Fibroblast of mammary gland (primary cell): ENCODE measurements around the gene COL26A1.
A peak's percentile ranks its signal among the peaks of the same experiment; 100 is the strongest.

Experiments used
- DNase-seq: peaks from one replicate; pipeline ENCODE4 v3.0.0-alpha.2; 2010; ENCODE audit warnings: low read depth
- H3K4me3 ChIP-seq: 2 replicates; pipeline ENCODE4 v1.5.1; 2011; ENCODE audit warnings: low read depth, mild to moderate bottlenecking, low read length, moderate library complexity; ENCODE audit not compliant: control insufficient read depth
- CTCF ChIP-seq: conservative IDR thresholded peaks from 2 replicates; pipeline ENCODE4 v1.5.1; 2011; ENCODE audit warnings: low read depth, low read length, inconsistent platforms; ENCODE audit not compliant: control insufficient read depth, insufficient read depth

Gene COL26A1

DNA sequence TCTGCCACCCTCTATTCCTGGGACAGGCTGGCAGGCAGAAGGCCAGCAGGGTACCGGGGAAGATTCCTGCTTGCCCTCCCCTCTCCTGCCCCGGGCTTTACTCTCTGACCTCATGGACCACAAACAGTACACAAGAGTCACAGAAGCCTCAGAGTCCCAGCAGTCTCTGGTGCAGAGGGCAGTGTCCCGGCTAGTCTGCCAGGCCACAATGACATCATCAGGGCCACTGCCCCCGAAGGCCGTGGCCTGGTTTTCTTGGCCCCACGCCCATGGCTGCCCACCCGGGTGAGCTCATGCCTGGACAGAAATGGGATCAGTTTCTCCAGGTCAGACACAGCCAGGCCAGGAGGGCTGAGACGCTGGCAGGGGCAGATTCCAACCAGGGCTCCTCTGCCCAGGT lies 174.5 kb downstream of the COL26A1 start:
- no peak overlapping the region for H3K4me3 ChIP-seq
- no peak for TF ChIP-seq CTCF
- peak; percentile 34 for DNase-seq

- no peak overlapping the region for H3K4me3 ChIP-seq
- no peak for DNase-seq
- TF ChIP-seq CTCF, result no peak
These were observed 175.4 kb downstream of the COL26A1 start for GRCh38 chr7:101537935-101538595.

- TF ChIP-seq CTCF, result peak; percentile 73
- peak; percentile 24 for DNase-seq
- no peak overlapping the region for H3K4me3 ChIP-seq
These were observed 176.2 kb downstream of the COL26A1 start for GRCh38 chr7:101538596-101539459.

DNA sequence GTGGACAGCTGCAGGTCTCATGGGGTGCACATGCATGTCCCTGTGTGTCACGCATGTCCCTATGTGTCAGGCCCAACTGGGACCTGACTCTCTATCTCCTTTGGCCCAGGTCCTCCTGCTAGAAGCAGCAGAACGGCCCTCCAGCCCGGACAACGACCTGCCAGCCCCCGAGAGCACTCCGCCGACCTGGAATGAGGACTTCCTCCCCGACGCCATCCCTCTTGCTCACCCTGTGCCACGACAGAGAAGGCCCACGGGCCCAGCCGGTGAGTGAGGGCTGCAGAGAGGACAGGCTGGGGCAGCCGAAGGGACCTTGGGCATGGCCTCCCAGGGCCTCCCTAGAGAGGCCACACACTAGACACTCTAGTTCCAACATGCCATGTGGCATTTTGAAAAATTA lies 177.1 kb downstream of the COL26A1 start:
- no peak for DNase-seq
- TF ChIP-seq CTCF, result no peak
- H3K4me3 ChIP-seq, result no peak overlapping the region

DNA sequence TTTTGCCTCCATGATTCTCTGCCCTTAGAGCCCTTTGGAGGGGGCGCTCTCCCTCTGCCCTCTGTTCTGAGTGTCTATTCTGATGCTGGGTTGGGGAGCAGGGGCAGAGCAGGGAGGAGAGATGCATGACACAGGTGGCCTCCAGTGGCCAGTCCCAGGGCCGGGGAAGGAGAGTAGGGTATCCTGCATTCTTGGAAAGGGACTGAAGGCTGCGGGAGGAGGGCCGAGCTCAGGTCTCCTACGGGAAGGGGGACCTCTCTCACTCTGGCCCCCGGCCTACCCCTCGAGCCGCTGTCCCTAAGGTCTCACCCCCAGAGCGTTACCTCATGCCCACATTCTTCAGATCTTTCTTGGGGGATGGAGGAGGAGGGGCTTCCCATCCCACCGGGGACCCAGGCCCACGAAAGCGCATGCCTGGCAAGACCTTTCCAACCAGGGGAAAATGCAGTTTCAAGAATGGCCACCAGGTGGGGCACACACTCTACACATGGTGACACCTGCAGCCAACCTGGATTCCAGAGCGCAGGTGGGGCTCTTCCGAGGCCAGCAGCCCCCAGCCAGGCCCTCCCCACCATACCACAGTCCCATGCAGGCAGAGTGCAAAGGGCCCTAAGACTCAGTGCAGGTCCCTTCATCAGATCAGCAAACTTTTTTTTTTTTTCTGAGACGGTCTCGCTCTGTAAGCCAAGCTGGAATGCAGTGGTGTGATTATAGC lies 180.0 kb downstream of the COL26A1 start:
- peak; percentile 38 for DNase-seq
- peak; percentile 78 for TF ChIP-seq CTCF
- H3K4me3 ChIP-seq, result no peak overlapping the region

GRCh38 chr7:101543242-101543766 lies 180.6 kb downstream of the COL26A1 start:
- no peak for DNase-seq
- no peak for TF ChIP-seq CTCF
- H3K4me3 ChIP-seq, result no peak overlapping the region
